HG03159 (cell line): Measurements from ENCODE around the gene OR2T3.
A peak's percentile ranks its signal among the peaks of the same experiment; 100 is the strongest.
"Not testable (repeated sequence)": the region's sequence is repeated elsewhere in the genome, so short reads cannot be mapped to it uniquely, and the experiment has no call there.

ENCODE experiments used
- ATAC-seq: cut with Tn5 transposase; IDR thresholded peaks from one replicate; pipeline ENCODE4 v1.9.1; 2021; ENCODE audit warnings: mild to moderate bottlenecking, moderate library complexity; ENCODE audit not compliant: unreplicated experiment

OR2T3 gene, protein sequence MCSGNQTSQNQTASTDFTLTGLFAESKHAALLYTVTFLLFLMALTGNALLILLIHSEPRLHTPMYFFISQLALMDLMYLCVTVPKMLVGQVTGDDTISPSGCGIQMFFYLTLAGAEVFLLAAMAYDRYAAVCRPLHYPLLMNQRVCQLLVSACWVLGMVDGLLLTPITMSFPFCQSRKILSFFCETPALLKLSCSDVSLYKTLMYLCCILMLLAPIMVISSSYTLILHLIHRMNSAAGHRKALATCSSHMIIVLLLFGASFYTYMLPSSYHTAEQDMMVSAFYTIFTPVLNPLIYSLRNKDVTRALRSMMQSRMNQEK

DNA sequence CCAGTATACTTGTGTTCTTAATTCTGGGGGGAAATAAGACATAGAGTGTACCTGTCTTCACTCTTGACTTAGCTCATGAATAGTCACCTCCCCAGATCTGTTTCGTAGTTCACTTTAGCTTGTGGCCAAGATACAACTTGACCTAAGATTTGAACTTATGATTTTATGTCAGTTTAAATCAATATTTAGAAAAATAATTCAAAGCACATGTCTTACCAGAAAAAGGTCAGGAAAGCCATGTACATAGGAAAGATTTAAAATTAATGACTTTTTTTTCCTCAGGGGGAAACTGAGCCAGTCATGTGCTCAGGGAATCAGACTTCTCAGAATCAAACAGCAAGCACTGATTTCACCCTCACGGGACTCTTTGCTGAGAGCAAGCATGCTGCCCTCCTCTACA, at the start of gene OR2T3:
TSS of gene OR2T3 (plus strand) at position 301 of the 400 bp plus-strand sequence. CDS start at position 301, 0 bp downstream.
- ATAC-seq, result not testable (repeated sequence)

DNA sequence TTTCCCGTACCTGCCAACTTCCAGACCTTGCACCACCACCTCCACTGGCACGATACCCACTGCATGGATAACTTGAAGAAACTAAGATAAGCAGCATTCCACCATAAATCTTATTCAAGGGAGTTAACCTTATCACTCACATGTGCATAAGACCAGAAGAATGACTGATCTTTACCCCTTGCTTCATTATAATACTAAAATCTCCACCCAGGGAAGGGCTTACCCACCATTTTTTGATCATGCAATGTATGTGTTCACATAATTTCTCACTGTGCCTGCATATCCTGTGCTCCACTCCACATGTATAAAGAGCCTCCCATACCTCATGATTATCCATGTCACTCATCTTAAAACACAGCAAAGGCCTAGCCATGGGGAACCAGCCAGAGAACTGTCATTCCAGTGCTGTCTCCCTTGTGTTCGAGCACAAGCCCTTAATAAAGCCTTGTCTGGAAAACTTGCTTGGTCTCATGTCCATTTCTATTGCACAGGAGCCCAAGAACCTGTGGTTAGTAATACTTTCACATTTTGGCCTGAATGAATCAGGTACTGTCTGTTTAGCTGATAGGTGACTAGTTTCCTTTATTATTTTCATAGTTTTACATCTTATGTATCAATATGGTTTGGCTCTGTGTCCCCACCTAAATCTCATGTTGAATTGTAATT, 45.5 kb upstream of the OR2T3 start:
- peak; percentile 59 for ATAC-seq

DNA sequence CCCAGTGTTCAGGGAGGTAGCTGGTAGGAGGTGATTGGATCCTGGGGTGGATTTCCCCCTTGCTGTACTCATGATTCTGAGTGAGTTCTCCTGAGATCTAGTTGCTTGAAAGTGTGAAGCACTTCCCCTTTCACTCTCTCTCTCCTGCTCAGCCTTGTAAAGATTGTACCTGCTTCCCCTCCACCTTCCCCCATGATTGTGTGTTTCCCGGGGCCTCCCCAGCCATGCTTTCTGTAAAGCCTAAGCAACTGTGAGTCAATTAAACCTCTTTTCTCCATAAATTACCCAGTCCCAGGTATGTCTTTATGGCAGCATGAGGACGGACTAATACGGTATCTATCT, 45.0 kb upstream of the OR2T3 start:
- peak; percentile 95 for ATAC-seq

DNA sequence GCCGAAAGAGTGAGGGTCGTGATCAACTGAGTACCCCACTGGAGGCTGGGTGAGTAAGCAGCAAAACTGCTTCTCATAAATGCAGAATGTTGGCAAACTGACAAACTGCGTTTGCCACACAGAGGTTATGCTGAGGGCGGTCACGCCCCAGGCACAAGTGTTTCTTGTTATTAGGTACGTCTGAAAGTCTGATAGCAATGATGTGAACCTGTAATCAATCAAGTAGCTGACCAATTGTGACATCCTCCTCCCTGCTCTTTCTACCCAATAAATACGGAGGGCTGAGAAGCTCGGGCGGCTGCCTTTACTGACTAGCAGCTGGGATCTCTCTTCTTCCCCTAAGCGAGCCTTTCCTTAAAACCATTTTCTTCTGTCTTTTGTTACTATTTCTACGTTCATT, 41.5 kb upstream of the OR2T3 start:
- ATAC-seq, result not testable (repeated sequence)

DNA sequence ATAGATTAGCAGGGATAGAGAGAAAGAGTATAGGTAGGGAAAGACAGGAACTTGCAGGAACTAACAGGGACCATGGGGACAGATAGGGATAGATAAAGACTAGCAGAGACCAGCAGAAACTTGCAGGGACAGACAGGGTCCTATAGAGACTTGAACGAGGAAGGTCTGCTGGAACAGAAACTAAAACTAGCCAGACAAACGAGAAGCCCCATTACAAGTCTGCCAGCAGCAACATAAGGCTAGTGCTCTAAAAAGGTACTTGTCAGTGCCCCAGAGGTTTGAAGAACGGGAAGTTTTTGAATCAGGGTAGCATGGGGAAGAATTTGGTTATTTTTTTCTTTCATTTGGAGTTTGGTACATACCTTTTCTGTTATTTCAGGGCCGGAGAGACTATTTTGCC, 41.0 kb upstream of the OR2T3 start:
- not testable (repeated sequence) for ATAC-seq

DNA sequence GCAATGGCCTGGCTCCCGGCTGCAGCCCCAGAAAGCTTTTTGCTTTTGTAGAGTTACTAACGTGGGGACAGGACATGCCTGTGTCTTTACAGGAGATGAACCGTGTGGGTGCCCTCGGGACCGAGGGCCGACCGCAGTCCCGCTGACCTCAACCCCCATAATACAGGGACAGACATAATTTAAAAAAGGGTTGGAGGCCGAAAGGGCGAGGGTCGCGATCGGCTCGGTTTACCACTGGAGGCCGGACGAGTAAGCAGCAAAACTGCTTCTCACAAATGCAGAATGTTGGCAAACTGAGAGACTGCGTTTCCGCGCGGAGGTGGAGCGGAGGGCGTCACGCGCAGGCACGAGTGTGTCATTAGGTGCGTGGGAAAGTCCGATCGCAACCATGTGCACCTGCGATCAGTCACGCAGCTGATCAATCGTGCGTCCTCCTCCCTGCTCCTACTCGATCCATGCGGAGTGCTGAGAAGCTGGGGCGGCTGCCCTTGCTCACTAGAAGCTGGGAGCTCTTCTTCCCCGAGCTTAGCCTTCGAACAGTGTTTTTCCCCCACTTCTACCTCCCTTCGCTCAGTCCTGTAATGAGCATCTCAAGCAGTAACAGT, 39.2 kb upstream of the OR2T3 start:
- not testable (repeated sequence) for ATAC-seq

DNA sequence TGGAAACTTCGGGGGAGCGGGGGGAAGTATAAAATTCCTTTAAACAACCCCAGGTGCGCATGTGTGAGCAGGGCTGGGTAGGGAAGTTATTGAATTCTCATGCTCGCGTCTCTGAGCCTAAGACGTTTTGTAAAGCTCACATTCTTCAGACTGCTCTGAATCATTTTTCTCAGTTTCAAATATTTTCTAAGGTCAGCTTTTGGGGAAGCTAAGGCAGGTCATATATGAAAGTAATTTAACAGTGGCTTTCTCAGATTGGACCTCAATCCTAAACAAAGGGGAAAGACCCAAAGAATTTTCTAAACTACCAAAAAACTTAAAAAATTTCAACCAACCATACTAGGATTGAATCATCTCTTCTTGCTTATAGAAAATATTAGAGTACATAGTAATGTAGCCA, 38.2 kb upstream of the OR2T3 start:
- not testable (repeated sequence) for ATAC-seq

DNA sequence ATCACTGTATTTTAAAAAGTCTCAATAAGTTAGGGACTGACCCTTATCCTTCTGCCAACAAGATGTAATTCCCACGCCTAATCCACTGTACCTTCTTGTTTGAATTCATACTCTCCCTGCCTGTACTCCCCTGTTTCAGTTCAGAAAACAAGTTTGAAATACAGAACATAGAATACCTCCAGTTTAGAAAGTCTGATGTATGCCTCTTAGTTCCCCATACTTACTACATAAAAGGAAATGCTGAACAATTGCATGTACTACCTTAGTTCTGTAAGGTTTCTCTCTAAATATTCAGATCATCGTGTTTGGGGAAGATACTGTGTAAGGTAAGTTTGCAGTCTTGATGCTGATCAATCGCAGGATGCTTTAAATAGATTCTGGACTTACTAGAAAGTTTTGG, 36.8 kb upstream of the OR2T3 start:
- peak; percentile 78 for ATAC-seq

DNA sequence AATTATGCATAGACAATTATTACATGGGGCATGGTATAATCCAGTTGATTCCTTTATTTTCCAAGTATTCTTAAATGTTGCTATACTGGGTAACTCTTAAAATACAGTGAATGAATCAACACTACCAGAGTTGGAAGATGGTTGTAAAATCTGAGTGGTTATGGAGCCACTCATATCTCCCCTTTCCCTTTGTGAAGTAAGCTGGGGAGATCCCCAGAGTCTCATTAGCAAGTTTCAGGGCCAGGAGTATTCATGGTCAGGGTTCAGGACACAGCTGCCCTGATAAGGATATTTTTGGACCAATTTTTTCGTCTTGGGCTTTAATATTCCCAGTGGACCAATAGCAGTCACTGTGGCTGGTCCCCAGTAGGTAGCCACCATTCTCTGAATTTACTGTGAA, 34.5 kb upstream of the OR2T3 start:
- not testable (repeated sequence) for ATAC-seq

DNA sequence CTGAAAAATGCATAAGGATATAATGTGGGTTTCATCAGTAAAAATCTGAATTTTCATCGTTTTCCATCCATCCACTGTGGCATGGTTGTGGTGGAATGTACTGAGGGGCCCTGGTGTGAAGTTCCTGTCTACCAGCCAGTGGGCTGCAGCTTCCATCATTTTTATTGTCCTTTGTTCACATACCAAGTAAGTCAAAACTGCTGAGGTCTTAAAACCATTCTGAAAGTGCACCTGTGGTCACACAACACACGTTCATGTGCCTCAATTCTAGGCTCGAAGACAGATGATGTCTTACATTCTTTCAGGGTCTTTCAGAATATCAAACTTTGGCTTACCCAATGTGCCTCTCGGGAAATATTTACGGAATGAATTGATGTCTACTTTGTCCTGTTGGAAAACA, 33.9 kb upstream of the OR2T3 start:
- ATAC-seq, result not testable (repeated sequence)

DNA sequence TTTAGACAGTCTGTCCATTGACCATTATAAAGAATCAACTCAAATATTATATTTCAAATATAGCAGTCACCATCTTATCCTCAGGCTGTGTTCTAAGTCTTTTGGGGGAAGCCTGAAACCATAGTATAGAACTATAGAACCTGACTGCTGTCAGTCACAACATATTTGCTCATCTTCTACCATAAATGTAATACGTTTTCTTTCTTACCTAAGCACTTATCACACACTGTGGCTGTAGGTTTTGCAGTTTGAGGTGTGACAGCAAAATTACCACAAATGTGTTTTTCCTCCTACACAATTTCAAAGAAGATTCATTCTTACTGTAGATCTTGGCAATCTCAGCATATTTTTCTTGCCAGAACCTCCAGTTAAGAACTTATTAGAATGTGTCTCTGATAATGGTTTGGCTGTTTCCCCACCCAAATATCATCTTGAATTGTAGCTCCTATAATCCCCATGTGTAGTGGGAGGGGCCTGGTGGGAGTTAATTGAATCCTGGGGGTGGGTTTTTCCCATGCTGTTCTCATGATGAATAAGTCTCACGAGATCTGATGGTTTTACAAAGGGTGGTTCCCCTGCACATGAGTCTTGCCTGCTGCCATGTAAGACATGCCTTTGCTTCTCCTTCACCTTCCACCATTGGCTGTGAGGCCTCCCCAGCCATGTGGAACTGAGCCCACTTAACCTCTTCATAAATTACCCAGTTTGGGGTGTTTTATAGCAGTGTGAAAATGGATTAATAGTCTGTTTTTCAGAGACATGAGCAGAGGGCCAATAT, 30.5 kb upstream of the OR2T3 start:
- not testable (repeated sequence) for ATAC-seq

DNA sequence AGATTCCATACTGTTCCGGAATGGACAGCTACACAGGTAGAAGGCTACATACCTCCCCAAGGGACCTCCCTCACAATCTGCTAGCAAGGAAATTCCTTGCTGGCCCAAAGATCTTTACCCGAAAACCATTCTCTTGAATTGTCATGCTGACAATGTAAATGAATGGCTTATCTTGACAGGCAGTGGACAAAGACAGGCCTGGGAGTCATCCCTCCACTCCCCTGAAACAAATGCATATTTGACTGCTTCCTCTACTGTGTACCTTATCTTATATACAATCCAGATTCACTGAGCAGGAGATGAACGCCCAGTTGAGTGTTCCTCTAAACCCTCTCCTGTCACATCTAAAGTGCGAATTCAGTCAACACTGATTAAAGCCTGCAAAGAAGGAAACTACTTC, 28.5 kb upstream of the OR2T3 start:
- not testable (repeated sequence) for ATAC-seq

DNA sequence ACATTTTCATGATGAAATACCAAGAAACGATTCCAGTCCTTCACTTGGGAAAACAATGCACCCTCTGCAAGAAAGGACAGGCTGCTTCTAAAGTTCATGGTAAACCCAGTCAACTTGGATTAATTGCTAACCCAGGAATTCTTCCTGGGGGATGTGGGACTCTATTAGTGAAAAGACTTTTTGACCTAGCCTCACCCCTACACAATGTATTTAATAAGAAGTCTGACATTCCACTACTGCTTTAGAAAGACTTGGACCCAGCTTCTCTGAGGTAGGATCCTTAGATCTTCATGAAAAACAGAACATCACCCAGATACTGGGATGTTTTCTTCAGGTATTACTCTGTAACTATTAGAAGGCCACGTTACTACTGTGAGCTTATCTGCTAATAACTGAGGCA, 27.8 kb upstream of the OR2T3 start, which contains the start of gene OR2T2:
TSS of gene OR2T2 (plus strand) at position 239 of the 400 bp plus-strand sequence. CDS start 7,161 bp downstream, outside the sequence.
- ATAC-seq, result not testable (repeated sequence)

DNA sequence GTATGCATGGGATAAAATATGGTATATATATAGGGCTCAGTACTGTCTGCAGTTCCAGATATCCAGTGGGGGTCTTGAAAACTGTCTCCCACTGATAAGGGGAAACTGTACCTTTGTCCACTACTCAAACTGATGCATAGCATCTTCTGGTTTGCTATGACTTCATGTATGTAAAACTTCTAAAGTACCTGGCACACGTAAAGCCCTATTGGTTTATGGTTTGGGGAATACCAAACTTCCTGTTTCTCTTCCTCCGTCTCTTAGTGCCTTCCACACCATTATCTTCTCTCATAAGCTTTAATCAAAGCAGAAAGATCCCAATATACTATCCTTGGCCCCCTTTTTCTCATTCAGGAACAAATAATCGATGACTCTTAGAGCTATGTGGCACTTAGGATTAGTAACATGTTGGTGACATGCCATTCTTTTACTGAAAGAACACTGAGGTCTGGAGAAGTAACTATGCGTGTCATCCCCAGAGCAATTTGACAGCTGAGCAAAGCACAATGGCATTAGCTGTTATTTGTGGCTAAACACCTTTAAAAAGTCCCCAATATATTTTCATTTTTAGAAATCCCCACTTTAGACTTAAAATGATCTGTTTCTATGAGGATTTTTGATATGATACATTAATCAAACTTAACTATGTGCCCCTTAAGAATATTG, 24.6 kb upstream of the OR2T3 start:
- peak; percentile 46 for ATAC-seq

DNA sequence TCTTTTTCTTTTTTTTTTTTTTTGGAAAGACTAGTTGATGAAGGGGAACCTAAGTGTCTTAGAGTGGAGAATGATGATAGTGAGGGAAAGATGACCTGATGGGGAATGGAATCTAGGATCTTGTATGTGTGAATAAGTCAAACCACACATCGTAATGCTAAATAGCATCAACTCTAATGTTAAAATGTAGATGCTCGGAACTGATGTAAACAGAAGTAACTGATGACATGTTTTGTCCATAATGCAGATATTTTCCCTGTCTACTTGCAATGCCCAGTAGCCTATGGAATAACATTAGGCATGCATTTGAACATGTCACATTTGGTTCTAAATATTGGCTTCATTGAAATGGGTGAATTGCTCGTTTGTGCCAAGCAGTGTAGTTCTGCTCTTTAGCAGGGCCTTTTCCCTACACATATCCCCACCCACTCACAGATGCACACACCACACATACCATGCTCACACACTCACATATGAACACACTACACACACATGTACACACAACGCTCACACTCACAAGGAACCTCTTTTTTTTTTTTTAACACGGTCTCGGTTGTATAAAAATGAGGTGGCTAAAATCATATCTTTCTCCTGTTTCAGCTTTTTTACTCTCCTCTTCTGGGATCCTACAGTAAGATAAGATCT, 23.2 kb upstream of the OR2T3 start:
- not testable (repeated sequence) for ATAC-seq

DNA sequence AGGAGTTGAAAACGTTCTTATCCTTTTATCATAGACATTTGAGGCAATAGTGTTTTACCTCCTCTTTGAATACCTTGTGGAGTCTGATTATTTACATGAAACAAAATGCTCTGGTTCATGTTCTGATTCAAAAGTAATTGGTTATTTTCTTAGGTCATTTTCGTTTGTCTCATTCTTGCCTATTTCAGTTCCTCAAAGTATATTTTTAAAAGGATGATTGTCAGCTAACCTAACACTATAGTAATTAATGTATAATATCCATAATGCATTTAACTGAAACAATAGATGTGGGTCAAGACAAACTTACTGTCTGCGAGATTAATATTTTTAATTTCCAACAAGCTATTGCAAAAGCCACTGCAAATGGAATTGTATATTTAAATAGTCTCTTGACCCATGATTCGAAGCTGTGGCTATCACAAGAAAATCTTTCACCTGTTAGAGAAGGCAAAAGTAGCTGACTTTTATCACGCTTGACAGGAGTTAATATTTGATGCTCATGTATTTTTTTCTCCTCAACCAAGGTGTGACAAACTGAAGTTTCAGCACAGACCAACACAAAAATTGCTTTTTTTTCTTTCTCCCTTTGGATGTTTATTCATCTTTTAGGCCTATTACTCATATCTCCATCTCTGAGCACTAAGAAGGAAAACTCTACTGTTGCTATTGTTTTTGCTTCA, 22.5 kb upstream of the OR2T3 start:
- peak; percentile 71 for ATAC-seq

DNA sequence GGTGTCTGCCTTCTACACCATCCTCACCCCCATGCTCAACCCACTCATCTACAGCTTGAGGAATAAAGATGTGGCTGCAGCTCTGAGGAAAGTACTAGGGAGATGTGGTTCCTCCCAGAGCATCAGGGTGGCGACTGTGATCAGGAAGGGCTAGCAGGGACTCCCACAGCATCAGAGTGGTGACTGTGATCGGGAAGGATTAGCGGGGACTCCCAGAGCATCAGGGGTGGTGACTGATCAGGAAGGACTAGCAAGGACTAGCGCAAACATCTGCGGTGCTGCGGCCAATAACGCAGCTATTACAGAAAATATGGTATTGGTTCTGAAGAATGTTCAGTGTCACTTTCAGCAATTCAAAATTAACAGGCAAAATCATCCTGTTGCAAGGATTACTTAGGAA, 19.5 kb upstream of the OR2T3 start:
- ATAC-seq, result not testable (repeated sequence)

DNA sequence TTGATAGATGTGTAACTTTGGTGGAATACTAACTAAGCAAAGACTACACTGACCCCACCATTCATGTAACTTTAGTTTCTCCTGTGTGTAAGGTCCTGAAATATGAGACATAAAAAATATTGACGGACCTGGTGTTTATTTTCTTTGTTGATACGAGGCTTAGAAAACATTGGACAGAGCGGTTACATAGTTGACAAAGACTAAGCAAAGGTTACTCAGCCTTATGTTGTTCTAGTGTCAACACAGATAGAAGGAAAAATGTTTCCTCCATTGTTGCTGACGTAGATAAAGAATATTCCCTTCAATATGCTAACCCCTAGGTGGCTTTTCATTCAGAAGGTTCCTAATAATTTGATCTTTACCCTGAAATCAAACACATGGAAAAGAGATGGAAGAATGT, 18.1 kb upstream of the OR2T3 start:
- ATAC-seq, result not testable (repeated sequence)

DNA sequence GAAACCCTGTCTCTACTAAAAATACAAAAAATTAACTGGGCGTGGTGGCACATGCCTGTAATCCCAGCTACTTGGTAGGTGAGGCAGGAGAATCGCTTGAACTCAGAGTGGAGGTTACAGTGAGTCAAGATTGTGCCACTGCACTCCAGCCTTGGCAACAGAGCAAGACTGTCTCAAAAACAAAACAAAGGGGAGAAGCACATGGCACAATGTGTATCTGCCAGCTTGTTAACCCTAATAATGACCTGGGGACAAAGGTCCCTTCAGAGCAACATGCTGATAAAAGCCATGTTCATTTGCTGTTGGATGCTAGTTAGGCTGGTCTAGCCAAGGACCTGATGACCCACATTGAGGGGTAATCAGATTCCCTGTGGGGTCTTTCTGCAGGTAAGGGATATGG, 16.5 kb upstream of the OR2T3 start:
- ATAC-seq, result not testable (repeated sequence)
